Prostate gland (tissue), 2 donors: ENCODE data around the gene ACADSB.
A peak's percentile ranks its signal among the peaks of the same experiment; 100 is the strongest.

Experiments used
- CTCF ChIP-seq, 4 experiments: fragments of 200-600 bp in 2 of 4; fragments of 450-650 bp in 2 of 4; sonication (generic) in 2 of 4; IDR thresholded peaks; 1 replicate in 3 of 4; 2 replicates in 1 of 4; pipeline ENCODE4 v1.5.1; 2016 to 2019; ENCODE audit warnings: antibody characterized with exemption in 4 of 4, mild to moderate bottlenecking in 2 of 4, moderate library complexity in 2 of 4
- POLR2A ChIP-seq: fragments of 450-650 bp; IDR thresholded peaks from one replicate; pipeline ENCODE4 v1.6.1; 2016; ENCODE audit warnings: antibody characterized with exemption, mild to moderate bottlenecking

GRCh38 chr10:122980209-122981065 is 28.4 kb upstream of the ACADSB start, which contains the start of gene PSTK:
- TF ChIP-seq CTCF (IDR thresholded peaks at IDR 0.05), result peak; percentile 81 to 98 (median 94)
- peak; percentile 35 for TF ChIP-seq POLR2A
